K562 (cell line): ENCODE measurements around the gene GLB1L. TPM values are rescaled to one million over a fixed set of nuclear protein-coding genes. Genes with fewer than 3 reads are reported as not detected.
A peak's percentile ranks its signal among the peaks of the same experiment; 100 is the strongest.

ENCODE experiments used
- EHMT2 ChIP-seq: fragments of 450-650 bp; IDR thresholded peaks from 2 replicates; pipeline ENCODE4 v1.6.1; 2018; ENCODE audit warnings: antibody characterized with exemption
- FOXJ3 ChIP-seq: sonication (generic); formaldehyde crosslinking; IDR thresholded peaks from 2 replicates; pipeline ENCODE4 v1.4.0; 2020; ENCODE audit warnings: mild to moderate bottlenecking, missing genetic modification reagents
- HDGF ChIP-seq: fragments of 450-650 bp; IDR thresholded peaks from 2 replicates; pipeline ENCODE4 v1.6.1; 2016
- JUN ChIP-seq, 2 experiments: sonication (generic) in 1 of 2; formaldehyde crosslinking in 1 of 2; IDR thresholded peaks; 2 replicates each; pipeline versions ENCODE4 v1.6.1 to v1.8.0; 2012 to 2022; ENCODE audit warnings: borderline replicate concordance in 2 of 2, mild to moderate bottlenecking in 2 of 2, improper control_type of control experiment in 1 of 2, low read depth in 1 of 2, low read length in 1 of 2, missing genetic modification reagents in 1 of 2
- LARP7 ChIP-seq: fragments of 450-650 bp; IDR thresholded peaks from 2 replicates; pipeline ENCODE4 v1.6.1; 2016
- MYBL2 ChIP-seq, 2 experiments: fragments of 450-650 bp in 1 of 2; sonication (generic) in 1 of 2; formaldehyde crosslinking in 1 of 2; IDR thresholded peaks; 2 replicates each; pipeline versions ENCODE4 v1.6.1 to v1.8.1; 2017 to 2022; ENCODE audit warnings: borderline replicate concordance in 1 of 2, inconsistent platforms in 1 of 2, low read depth in 1 of 2, mild to moderate bottlenecking in 1 of 2, missing genetic modification reagents in 1 of 2, moderate library complexity in 1 of 2
- NR2F6 ChIP-seq: fragments of 450-650 bp; formaldehyde crosslinking; IDR thresholded peaks from 2 replicates; pipeline ENCODE4 v1.4.0; 2020; ENCODE audit warnings: mild to moderate bottlenecking
- NR4A1 ChIP-seq, 2 experiments: fragments of 250-450 bp in 1 of 2; fragments of 450-650 bp in 1 of 2; sonication (Bioruptor Pico) in 1 of 2; IDR thresholded peaks; 2 replicates each; pipeline versions ENCODE4 v1.4.0 to v1.6.1; 2016 to 2020; ENCODE audit warnings: mild to moderate bottlenecking in 2 of 2, missing compliant biosample characterization in 1 of 2, missing genetic modification characterization in 1 of 2, moderate library complexity in 1 of 2
- PML ChIP-seq: IDR thresholded peaks from 2 replicates; pipeline ENCODE4 v1.6.1; 2012; ENCODE audit warnings: low read length, inconsistent platforms
- TSC22D4 ChIP-seq: fragments of 450-650 bp; IDR thresholded peaks from 2 replicates; pipeline ENCODE4 v1.6.1; 2016; ENCODE audit warnings: missing genetic modification characterization, missing biosample characterization, control low read depth
- ZKSCAN8 ChIP-seq: fragments of 200-800 bp; sonication (Bioruptor generic); IDR thresholded peaks from 2 replicates; pipeline ENCODE4 v1.6.1; 2016; ENCODE audit warnings: missing genetic modification characterization, missing compliant biosample characterization
- ZNF124 ChIP-seq: sonication (generic); formaldehyde crosslinking; IDR thresholded peaks from 2 replicates; pipeline ENCODE4 v1.8.1; 2022; ENCODE audit warnings: missing genetic modification reagents
- ZNF212 ChIP-seq: fragments of 450-650 bp; formaldehyde crosslinking; IDR thresholded peaks from 2 replicates; pipeline ENCODE4 v1.4.0; 2020; ENCODE audit warnings: mild to moderate bottlenecking
- ZNF407 ChIP-seq: fragments of 450-650 bp; IDR thresholded peaks from 2 replicates; pipeline ENCODE4 v1.6.1; 2016; ENCODE audit warnings: low read depth
- polyA plus RNA-seq, 8 experiments: library from polyadenylated mRNA; depleted of rRNA in 4 of 8; stranded (reverse) in 5 of 8; unstranded in 3 of 8; fragments of >200 nt; fragmentation: Nextera tagmentation in 2 of 8; fragmentation: Illumina TruSeq in 1 of 8; extraction: Ambion mirVana in 2 of 8; extraction: Trizol in 1 of 8; gene quantifications; 2 replicates each; pipeline versions ENCODE4 v1.2.1 to v1.2.3, GENCODE V29; 2011 to 2014; ENCODE audit warnings: inconsistent platforms in 1 of 8, missing spikeins in 1 of 8
- total RNA-seq, 7 experiments: library from RNA; depleted of rRNA in 6 of 7; stranded (reverse); fragments of >200 nt in 6 of 7; fragmentation: Illumina TruSeq in 2 of 7; extraction: Trizol in 2 of 7; gene quantifications; 2 replicates each; pipeline versions ENCODE4 v1.2.1 to v1.2.3, GENCODE V29; 2011 to 2021; ENCODE audit warnings: low replicate concordance in 1 of 7
- TF ChIP-seq, protein P1 (sequence below): fragments of 250-450 bp; sonication (Bioruptor Pico); IDR thresholded peaks from 2 replicates; pipeline ENCODE4 v1.8.0; 2021; ENCODE audit warnings: moderate library complexity, mild to moderate bottlenecking, inconsistent platforms
- TF ChIP-seq, protein P2 (sequence below): sonication (generic); formaldehyde crosslinking; IDR thresholded peaks from 2 replicates; pipeline ENCODE4 v1.5.0; 2020; ENCODE audit warnings: missing genetic modification reagents

GLB1L gene
- total and polyA plus RNA-seq, 9 of the 15 experiments (the other 6 are each of a cell fraction or from before 2014, with no cell fraction given): 0.42 to 2.9 (median 2.5) TPM

DNA sequence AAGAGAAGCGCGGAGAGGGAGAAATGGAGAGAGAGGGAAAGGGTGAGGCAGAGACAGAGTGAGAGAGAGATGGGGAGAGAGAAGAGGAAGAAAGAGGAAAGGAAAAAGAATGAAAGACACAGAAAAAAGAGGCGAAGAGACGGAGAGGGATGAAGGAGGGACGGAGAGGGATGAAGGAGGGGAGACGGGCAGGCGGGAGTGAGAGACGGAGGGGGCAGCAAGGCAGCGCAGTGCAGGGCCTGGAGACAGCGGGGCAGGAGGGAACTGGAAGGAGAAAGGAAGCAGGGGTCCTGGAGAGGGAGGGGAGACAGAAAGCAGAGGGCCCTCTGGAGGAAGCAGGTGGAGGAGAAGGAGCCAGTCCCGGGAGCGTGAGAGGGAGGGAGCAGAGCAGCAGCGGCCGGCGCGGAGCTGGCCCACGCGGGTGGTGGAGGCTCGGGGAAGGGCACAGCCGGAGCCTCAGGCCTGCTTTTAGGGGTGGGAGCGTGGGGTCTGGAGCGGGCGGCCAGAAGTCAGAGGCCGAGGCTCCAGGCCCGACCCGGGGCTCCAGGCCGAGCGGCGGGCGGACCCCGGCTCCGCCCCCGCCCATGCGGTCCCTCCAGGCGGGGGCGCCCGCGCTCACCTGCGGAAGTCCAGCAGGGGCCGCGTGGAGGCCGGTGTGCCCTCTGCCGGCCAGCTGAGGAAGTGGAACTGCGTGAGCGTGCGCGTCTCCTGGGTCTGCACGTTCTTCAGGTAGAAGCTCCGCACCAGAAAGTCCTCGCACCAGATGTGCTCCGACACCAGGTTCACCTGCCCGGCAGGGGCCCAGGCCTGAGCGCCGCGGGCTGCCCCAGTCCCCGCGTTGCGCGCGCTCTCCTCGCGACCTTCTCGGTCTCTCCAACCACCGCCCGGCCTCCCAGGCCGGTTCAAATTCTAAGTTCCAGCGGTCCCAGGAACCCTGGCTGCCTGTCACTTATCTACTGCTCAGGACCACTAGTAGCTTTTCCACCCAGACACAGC, 49.4 kb upstream of the GLB1L start (continued):
- TF ChIP-seq JUN (IDR thresholded peaks at IDR 0.05; ENCODE audit: borderline replicate concordance, low read depth, low read length) (peak; percentile 7; the same call in 1 of the 2 replicates), JUN (CRISPR knock-in tag; IDR thresholded peaks at IDR 0.05; ENCODE audit: borderline replicate concordance) (no peak), FOXJ3 (CRISPR knock-in tag) (no peak), NR2F6 (no peak), PML (no peak), HDGF (peak; percentile 92; the same call in 1 of the 2 replicates), MYBL2 (IDR thresholded peaks at IDR 0.05; ENCODE audit: low read depth) (no peak), MYBL2 (CRISPR knock-in tag; IDR thresholded peaks at IDR 0.05; ENCODE audit: borderline replicate concordance) (no peak), EHMT2 (no peak), ZNF124 (CRISPR knock-in tag) (no peak), ZKSCAN8 (CRISPR knock-in tag) (no peak), NR4A1 (CRISPR knock-in tag; IDR thresholded peaks at IDR 0.05) (no peak), NR4A1 (tag; IDR thresholded peaks at IDR 0.05) (no peak), ZNF212 (CRISPR knock-in tag) (no peak), LARP7 (no peak), ZNF407 (no peak), TSC22D4 (tag) (no peak)
- TF ChIP-seq, protein P1, sequence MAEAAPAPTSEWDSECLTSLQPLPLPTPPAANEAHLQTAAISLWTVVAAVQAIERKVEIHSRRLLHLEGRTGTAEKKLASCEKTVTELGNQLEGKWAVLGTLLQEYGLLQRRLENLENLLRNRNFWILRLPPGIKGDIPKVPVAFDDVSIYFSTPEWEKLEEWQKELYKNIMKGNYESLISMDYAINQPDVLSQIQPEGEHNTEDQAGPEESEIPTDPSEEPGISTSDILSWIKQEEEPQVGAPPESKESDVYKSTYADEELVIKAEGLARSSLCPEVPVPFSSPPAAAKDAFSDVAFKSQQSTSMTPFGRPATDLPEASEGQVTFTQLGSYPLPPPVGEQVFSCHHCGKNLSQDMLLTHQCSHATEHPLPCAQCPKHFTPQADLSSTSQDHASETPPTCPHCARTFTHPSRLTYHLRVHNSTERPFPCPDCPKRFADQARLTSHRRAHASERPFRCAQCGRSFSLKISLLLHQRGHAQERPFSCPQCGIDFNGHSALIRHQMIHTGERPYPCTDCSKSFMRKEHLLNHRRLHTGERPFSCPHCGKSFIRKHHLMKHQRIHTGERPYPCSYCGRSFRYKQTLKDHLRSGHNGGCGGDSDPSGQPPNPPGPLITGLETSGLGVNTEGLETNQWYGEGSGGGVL (CRISPR knock-in tag): no peak
- TF ChIP-seq, protein P2, sequence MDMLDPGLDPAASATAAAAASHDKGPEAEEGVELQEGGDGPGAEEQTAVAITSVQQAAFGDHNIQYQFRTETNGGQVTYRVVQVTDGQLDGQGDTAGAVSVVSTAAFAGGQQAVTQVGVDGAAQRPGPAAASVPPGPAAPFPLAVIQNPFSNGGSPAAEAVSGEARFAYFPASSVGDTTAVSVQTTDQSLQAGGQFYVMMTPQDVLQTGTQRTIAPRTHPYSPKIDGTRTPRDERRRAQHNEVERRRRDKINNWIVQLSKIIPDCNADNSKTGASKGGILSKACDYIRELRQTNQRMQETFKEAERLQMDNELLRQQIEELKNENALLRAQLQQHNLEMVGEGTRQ: no peak
